GM19043 (cell line): ENCODE measurements around the gene F2.
"Not testable (repeated sequence)": the region's sequence is repeated elsewhere in the genome, so short reads cannot be mapped to it uniquely, and the experiment has no call there.

ENCODE experiments used
- ATAC-seq: cut with Tn5 transposase; IDR thresholded peaks from one replicate; pipeline ENCODE4 v1.9.1; 2021; ENCODE audit warnings: low read depth; ENCODE audit not compliant: unreplicated experiment

F2 gene

GRCh38 chr11:46682773-46683752 lies 36.0 kb upstream of the F2 start:
- ATAC-seq = no peak

GRCh38 chr11:46684367-46684766 lies 34.6 kb upstream of the F2 start:
- no peak for ATAC-seq

GRCh38 chr11:46686886-46687795 lies 31.9 kb upstream of the F2 start:
- no peak for ATAC-seq

GRCh38 chr11:46690702-46691101 lies 28.3 kb upstream of the F2 start:
- ATAC-seq = no peak

GRCh38 chr11:46692450-46692849 lies 26.6 kb upstream of the F2 start:
- ATAC-seq = no peak

GRCh38 chr11:46693597-46694012 lies 25.4 kb upstream of the F2 start:
- ATAC-seq = no peak

GRCh38 chr11:46694072-46694471 lies 24.9 kb upstream of the F2 start:
- ATAC-seq = no peak

GRCh38 chr11:46694607-46695006 lies 24.4 kb upstream of the F2 start:
- ATAC-seq = no peak

GRCh38 chr11:46695345-46696211 lies 23.4 kb upstream of the F2 start:
- no peak for ATAC-seq

GRCh38 chr11:46696212-46696558 lies 22.8 kb upstream of the F2 start:
- ATAC-seq = no peak

GRCh38 chr11:46697303-46697702 lies 21.7 kb upstream of the F2 start:
- no peak for ATAC-seq

- no peak for ATAC-seq
Measured at GRCh38 chr11:46697723-46698122, 21.3 kb upstream of the F2 start.

- ATAC-seq = no peak
Measured at GRCh38 chr11:46698597-46698996, 20.4 kb upstream of the F2 start.

- ATAC-seq = peak; percentile 93
Measured at GRCh38 chr11:46700241-46701077, 18.6 kb upstream of the F2 start, which contains the start of the genes ARHGAP1 and ZNF408. TSS of gene ARHGAP1 (minus strand) at chr11:46700619. CDS start at chr11:46696107, 4,512 bp downstream. TSS of gene ZNF408 (plus strand) at chr11:46701031. CDS start at chr11:46701048, 17 bp downstream.

- no peak for ATAC-seq
Measured at GRCh38 chr11:46701078-46701654, 17.8 kb upstream of the F2 start.

- no peak for ATAC-seq
Measured at GRCh38 chr11:46705070-46705688, 13.8 kb upstream of the F2 start.

GRCh38 chr11:46706886-46707285 lies 12.1 kb upstream of the F2 start:
- ATAC-seq = no peak

- ATAC-seq = not testable (repeated sequence)
Measured at GRCh38 chr11:46709351-46709750, 9.7 kb upstream of the F2 start.
